Measurements from ENCODE around the gene CAMK2N1. TPM values are rescaled to one million over a fixed set of nuclear protein-coding genes. Genes with fewer than 3 reads are reported as not detected.
A peak's percentile ranks its signal among the peaks of the same experiment; 100 is the strongest.

The CAMK2N1 gene
- total and polyA plus RNA-seq, 2 of the 13 experiments (the other 11 are each of a cell fraction or from before 2014, with no cell fraction given), result 38.0 to 38.6 TPM

DNA sequence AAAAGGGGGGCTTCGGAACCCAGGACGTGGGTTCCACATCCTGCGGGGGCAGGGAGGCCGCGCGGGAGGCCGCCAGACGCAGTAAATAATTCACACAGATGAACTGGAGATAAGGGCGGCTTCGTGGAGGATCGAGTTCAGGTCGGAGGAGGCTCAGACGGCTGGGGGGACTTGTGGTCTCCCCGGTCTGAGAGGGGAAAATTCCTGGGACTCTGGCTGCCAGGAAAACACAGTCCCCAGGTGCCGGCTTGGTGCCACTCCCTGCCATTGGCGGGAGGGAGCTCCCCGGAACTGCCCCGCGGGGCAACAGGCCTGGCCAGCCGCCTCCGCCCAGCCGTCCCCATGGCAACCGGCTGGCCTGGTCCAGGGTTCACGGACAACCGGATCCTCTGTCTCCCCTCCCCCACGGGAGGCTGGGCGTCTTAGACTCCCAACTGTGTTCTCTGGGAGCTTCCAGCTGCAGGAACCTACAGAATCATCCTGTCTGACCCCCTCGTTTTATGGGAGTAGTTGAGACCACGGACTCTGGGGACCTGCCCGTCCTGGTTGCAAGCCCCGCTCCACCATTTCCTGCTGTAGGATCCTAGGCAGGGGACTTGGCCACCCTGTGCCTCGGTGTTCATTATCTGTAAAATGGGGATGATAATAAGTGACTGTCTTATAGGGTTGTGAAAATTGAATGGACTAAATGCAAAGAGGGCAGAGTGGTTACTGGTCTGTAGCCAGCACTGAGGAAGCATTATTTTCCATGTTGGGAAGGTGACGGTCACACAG lies 9.6 kb downstream of the CAMK2N1 start (continued):
- TF ChIP-seq ZNF550 (CRISPR knock-in tag; IDR thresholded peaks at IDR 0.05; ENCODE audit: borderline replicate concordance), result no peak
- no peak for TF ChIP-seq ZNF230 (CRISPR knock-in tag; IDR thresholded peaks at IDR 0.05)
- TF ChIP-seq ZFP82 (CRISPR knock-in tag; IDR thresholded peaks at IDR 0.05; ENCODE audit: borderline replicate concordance), result peak; percentile 72; the same call in 1 of the 2 replicates
- TF ChIP-seq NAIF1 (CRISPR knock-in tag; IDR thresholded peaks at IDR 0.05; ENCODE audit: borderline replicate concordance), result 0 out of 2 replicates have a peak, but pooled peaks have one; percentile 28
- 0 out of 2 replicates have a peak, but pooled peaks have one; percentile 25 for TF ChIP-seq ZNF570 (CRISPR knock-in tag; IDR thresholded peaks at IDR 0.05; ENCODE audit: borderline replicate concordance)
- TF ChIP-seq GATAD2A (CRISPR knock-in tag; IDR thresholded peaks at IDR 0.05), result peak; percentile 66
- no peak; the same call in 1 of the 2 replicates for TF ChIP-seq ZNF12 (CRISPR knock-in tag; IDR thresholded peaks at IDR 0.05)
- peak; percentile 39; the same call in 1 of the 2 replicates for TF ChIP-seq ZNF264 (CRISPR knock-in tag; IDR thresholded peaks at IDR 0.05)
- TF ChIP-seq ISL2 (CRISPR knock-in tag; IDR thresholded peaks at IDR 0.05), result peak; percentile 78
- TF ChIP-seq KLF16 (CRISPR knock-in tag; IDR thresholded peaks at IDR 0.05), result peak in 1 of 2 experiments; percentile 91; a peak in 2 of 4 replicates
- TF ChIP-seq MXI1 (IDR thresholded peaks at IDR 0.05; ENCODE audit: borderline replicate concordance, low read depth, low read length), result peak; percentile 95; the same call in 2 of the 3 replicates
- TF ChIP-seq ZKSCAN5 (CRISPR knock-in tag; IDR thresholded peaks at IDR 0.05), result no peak
- TF ChIP-seq HDAC1 (CRISPR knock-in tag; IDR thresholded peaks at IDR 0.05), result peak; percentile 92
- TF ChIP-seq ZNF850 (CRISPR knock-in tag; conservative IDR thresholded peaks at IDR 0.05), result no peak
- peak; percentile 51; the same call in 1 of the 2 replicates for TF ChIP-seq ZBTB20 (CRISPR knock-in tag; IDR thresholded peaks at IDR 0.05; ENCODE audit: borderline replicate concordance, low read depth)
- TF ChIP-seq HCFC1 (IDR thresholded peaks at IDR 0.05; ENCODE audit: low read depth, low read length), result no peak
- no peak; the same call in 1 of the 2 replicates for TF ChIP-seq ZNF335 (CRISPR knock-in tag; IDR thresholded peaks at IDR 0.05)
- peak; percentile 38; the same call in 1 of the 2 replicates for TF ChIP-seq POGK (CRISPR knock-in tag; conservative IDR thresholded peaks at IDR 0.05)
- TF ChIP-seq, protein P1, sequence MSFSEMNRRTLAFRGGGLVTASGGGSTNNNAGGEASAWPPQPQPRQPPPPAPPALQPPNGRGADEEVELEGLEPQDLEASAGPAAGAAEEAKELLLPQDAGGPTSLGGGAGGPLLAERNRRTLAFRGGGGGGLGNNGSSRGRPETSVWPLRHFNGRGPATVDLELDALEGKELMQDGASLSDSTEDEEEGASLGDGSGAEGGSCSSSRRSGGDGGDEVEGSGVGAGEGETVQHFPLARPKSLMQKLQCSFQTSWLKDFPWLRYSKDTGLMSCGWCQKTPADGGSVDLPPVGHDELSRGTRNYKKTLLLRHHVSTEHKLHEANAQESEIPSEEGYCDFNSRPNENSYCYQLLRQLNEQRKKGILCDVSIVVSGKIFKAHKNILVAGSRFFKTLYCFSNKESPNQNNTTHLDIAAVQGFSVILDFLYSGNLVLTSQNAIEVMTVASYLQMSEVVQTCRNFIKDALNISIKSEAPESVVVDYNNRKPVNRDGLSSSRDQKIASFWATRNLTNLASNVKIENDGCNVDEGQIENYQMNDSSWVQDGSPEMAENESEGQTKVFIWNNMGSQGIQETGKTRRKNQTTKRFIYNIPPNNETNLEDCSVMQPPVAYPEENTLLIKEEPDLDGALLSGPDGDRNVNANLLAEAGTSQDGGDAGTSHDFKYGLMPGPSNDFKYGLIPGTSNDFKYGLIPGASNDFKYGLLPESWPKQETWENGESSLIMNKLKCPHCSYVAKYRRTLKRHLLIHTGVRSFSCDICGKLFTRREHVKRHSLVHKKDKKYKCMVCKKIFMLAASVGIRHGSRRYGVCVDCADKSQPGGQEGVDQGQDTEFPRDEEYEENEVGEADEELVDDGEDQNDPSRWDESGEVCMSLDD (CRISPR knock-in tag; IDR thresholded peaks at IDR 0.05; ENCODE audit: borderline replicate concordance), result peak; percentile 80; the same call in 1 of the 2 replicates
- 0 out of 2 replicates have a peak, but pooled peaks have one; percentile 43 for TF ChIP-seq ZNF766 (CRISPR knock-in tag; IDR thresholded peaks at IDR 0.05; ENCODE audit: borderline replicate concordance)
- peak; percentile 62 for TF ChIP-seq KMT2A (CRISPR knock-in tag; IDR thresholded peaks at IDR 0.05)
- peak; percentile 100 for TF ChIP-seq ZNF629 (CRISPR knock-in tag; conservative IDR thresholded peaks at IDR 0.05)
- TF ChIP-seq, protein P2, sequence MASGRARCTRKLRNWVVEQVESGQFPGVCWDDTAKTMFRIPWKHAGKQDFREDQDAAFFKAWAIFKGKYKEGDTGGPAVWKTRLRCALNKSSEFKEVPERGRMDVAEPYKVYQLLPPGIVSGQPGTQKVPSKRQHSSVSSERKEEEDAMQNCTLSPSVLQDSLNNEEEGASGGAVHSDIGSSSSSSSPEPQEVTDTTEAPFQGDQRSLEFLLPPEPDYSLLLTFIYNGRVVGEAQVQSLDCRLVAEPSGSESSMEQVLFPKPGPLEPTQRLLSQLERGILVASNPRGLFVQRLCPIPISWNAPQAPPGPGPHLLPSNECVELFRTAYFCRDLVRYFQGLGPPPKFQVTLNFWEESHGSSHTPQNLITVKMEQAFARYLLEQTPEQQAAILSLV (CRISPR knock-in tag; IDR thresholded peaks at IDR 0.05; ENCODE audit: borderline replicate concordance), result peak; percentile 64; the same call in 1 of the 2 replicates
- TF ChIP-seq POGZ (CRISPR knock-in tag; IDR thresholded peaks at IDR 0.05), result peak; percentile 69; the same call in 1 of the 2 replicates
- TF ChIP-seq NR2F6 (IDR thresholded peaks at IDR 0.05), result no peak; the same call in 1 of the 2 replicates
- peak; percentile 83 for TF ChIP-seq NR2F6 (CRISPR knock-in tag; IDR thresholded peaks at IDR 0.05)
